Memory B cell (primary cell): ENCODE measurements around the gene NDUFS6.
"Not testable (repeated sequence)": the region's sequence is repeated elsewhere in the genome, so short reads cannot be mapped to it uniquely, and the experiment has no call there.

Experiments
- ATAC-seq: fragments of 150-1000 bp; cut with Tn5 transposase; 2 replicates; pipeline ENCODE4 v1.10.0; 2021; ENCODE audit warnings: low read depth, mild to moderate bottlenecking, moderate library complexity
- DNase-seq, 2 donors: peaks; one replicate each; pipeline ENCODE4 v3.0.0; 2022; ENCODE audit warnings: low spot score in 2 of 2
- H3K27ac Mint-ChIP-seq: one replicate; pipeline ENCODE4 v1.8.0; 2022; ENCODE audit warnings: mild to moderate bottlenecking, moderate library complexity, mixed read lengths
- H3K27me3 Mint-ChIP-seq: one replicate; pipeline ENCODE4 v1.8.0; 2022; ENCODE audit warnings: mixed read lengths
- H3K36me3 Mint-ChIP-seq: one replicate; pipeline ENCODE4 v1.8.0; 2022; ENCODE audit warnings: mild to moderate bottlenecking, mixed read lengths
- H3K4me1 Mint-ChIP-seq: one replicate; pipeline ENCODE4 v1.8.0; 2022; ENCODE audit warnings: mixed read lengths
- H3K4me3 Mint-ChIP-seq: one replicate; pipeline ENCODE4 v1.8.0; 2022; ENCODE audit warnings: mild to moderate bottlenecking, moderate library complexity, mixed read lengths
- H3K9me3 Mint-ChIP-seq: one replicate; pipeline ENCODE4 v1.8.0; 2022; ENCODE audit warnings: mixed read lengths

The NDUFS6 gene

GRCh38 chr5:1784197-1785050, 16.8 kb upstream of the NDUFS6 start:
- H3K27ac Mint-ChIP-seq = no peak overlapping the region
- no peak for DNase-seq
- H3K4me1 Mint-ChIP-seq = peaks cover 22% of the 10 kb centered on the region
- H3K27me3 Mint-ChIP-seq = peaks cover 12% of the 10 kb centered on the region
- no peak for ATAC-seq
- no peaks in the 10 kb centered on the region for H3K9me3 Mint-ChIP-seq
- no peaks in the 10 kb centered on the region for H3K36me3 Mint-ChIP-seq
- peak overlapping the region; percentile 6 for H3K4me3 Mint-ChIP-seq

GRCh38 chr5:1785062-1785461, 16.1 kb upstream of the NDUFS6 start:
- Mint-ChIP-seq H3K27ac (no peak overlapping the region), H3K4me1 (peaks cover 24% of the 10 kb centered on the region), H3K36me3 (no peaks in the 10 kb centered on the region), H3K4me3 (no peak overlapping the region), H3K9me3 (no peaks in the 10 kb centered on the region), H3K27me3 (peaks cover 12% of the 10 kb centered on the region)
- ATAC-seq (no peak), DNase-seq (no peak)

GRCh38 chr5:1785984-1786383, 15.2 kb upstream of the NDUFS6 start:
- Mint-ChIP-seq H3K27ac (no peak overlapping the region), H3K27me3 (peaks cover 12% of the 10 kb centered on the region), H3K36me3 (no peaks in the 10 kb centered on the region), H3K4me3 (no peak overlapping the region), H3K4me1 (peaks cover 24% of the 10 kb centered on the region), H3K9me3 (no peaks in the 10 kb centered on the region)
- ATAC-seq (no peak), DNase-seq (no peak)

GRCh38 chr5:1786621-1787471, 14.4 kb upstream of the NDUFS6 start:
- ATAC-seq (no peak), DNase-seq (no peak)
- H3K9me3 Mint-ChIP-seq = no peaks in the 10 kb centered on the region
- no peak overlapping the region for H3K27ac Mint-ChIP-seq
- H3K36me3 Mint-ChIP-seq = no peaks in the 10 kb centered on the region
- H3K4me1 Mint-ChIP-seq = peaks cover 21% of the 10 kb centered on the region
- peaks cover 10% of the 10 kb centered on the region for H3K27me3 Mint-ChIP-seq
- H3K4me3 Mint-ChIP-seq = no peak overlapping the region

- no peak for DNase-seq
- Mint-ChIP-seq H3K36me3 (no peaks in the 10 kb centered on the region), H3K4me1 (peaks cover 23% of the 10 kb centered on the region), H3K27ac (no peak overlapping the region), H3K4me3 (no peak overlapping the region), H3K27me3 (peaks cover 10% of the 10 kb centered on the region), H3K9me3 (no peaks in the 10 kb centered on the region)
- ATAC-seq = no peak
Measured at GRCh38 chr5:1787472-1788047, 13.6 kb upstream of the NDUFS6 start.

GRCh38 chr5:1788200-1788599, 13.0 kb upstream of the NDUFS6 start:
- Mint-ChIP-seq H3K4me3 (no peak overlapping the region), H3K27me3 (peaks cover 7% of the 10 kb centered on the region), H3K36me3 (no peaks in the 10 kb centered on the region), H3K27ac (no peak overlapping the region), H3K4me1 (peaks cover 23% of the 10 kb centered on the region), H3K9me3 (no peaks in the 10 kb centered on the region)
- DNase-seq (no peak), ATAC-seq (no peak)

- Mint-ChIP-seq H3K36me3 (no peaks in the 10 kb centered on the region), H3K27ac (no peak overlapping the region), H3K4me1 (peaks cover 22% of the 10 kb centered on the region), H3K27me3 (peaks cover 7% of the 10 kb centered on the region), H3K4me3 (no peak overlapping the region), H3K9me3 (no peaks in the 10 kb centered on the region)
- ATAC-seq (no peak), DNase-seq (no peak)
Measured at GRCh38 chr5:1788828-1789227, 12.4 kb upstream of the NDUFS6 start.

- Mint-ChIP-seq H3K4me1 (peaks cover 19% of the 10 kb centered on the region), H3K27ac (peak overlapping the region; percentile 56)
- not testable (repeated sequence) for H3K36me3 Mint-ChIP-seq, H3K27me3 Mint-ChIP-seq, H3K9me3 Mint-ChIP-seq, ATAC-seq, DNase-seq, H3K4me3 Mint-ChIP-seq
Measured at GRCh38 chr5:1789438-1789833, 11.8 kb upstream of the NDUFS6 start.

- Mint-ChIP-seq H3K36me3 (no peaks in the 10 kb centered on the region), H3K4me1 (peaks cover 19% of the 10 kb centered on the region), H3K27me3 (peaks cover 2% of the 10 kb centered on the region), H3K9me3 (no peaks in the 10 kb centered on the region), H3K4me3 (no peak overlapping the region), H3K27ac (peak overlapping the region; percentile 56)
- ATAC-seq (no peak), DNase-seq (no peak)
Measured at GRCh38 chr5:1789834-1790471, 11.3 kb upstream of the NDUFS6 start.

- Mint-ChIP-seq H3K27ac (no peak overlapping the region), H3K4me1 (peaks cover 19% of the 10 kb centered on the region), H3K9me3 (no peaks in the 10 kb centered on the region), H3K4me3 (no peak overlapping the region), H3K36me3 (no peaks in the 10 kb centered on the region), H3K27me3 (peaks cover 2% of the 10 kb centered on the region)
- ATAC-seq = no peak
- no peak for DNase-seq
Measured at GRCh38 chr5:1791176-1791575, 10.0 kb upstream of the NDUFS6 start.

- peak; percentile 22 to 34 for DNase-seq
- H3K9me3 Mint-ChIP-seq = no peaks in the 10 kb centered on the region
- ATAC-seq = peak; percentile 94
- H3K4me1 Mint-ChIP-seq = peaks cover 24% of the 10 kb centered on the region
- no peaks in the 10 kb centered on the region for H3K36me3 Mint-ChIP-seq
- peaks cover under 1% of the 10 kb centered on the region for H3K27me3 Mint-ChIP-seq
- H3K27ac Mint-ChIP-seq = peak overlapping the region; percentile 84
- peak overlapping the region; percentile 78 for H3K4me3 Mint-ChIP-seq
Measured at GRCh38 chr5:1792842-1793266, 8.4 kb upstream of the NDUFS6 start.

GRCh38 chr5:1793301-1793740, 7.9 kb upstream of the NDUFS6 start:
- peak overlapping the region; percentile 84 for H3K27ac Mint-ChIP-seq
- no peaks in the 10 kb centered on the region for H3K27me3 Mint-ChIP-seq
- no peak for DNase-seq
- no peaks in the 10 kb centered on the region for H3K36me3 Mint-ChIP-seq
- H3K9me3 Mint-ChIP-seq = no peaks in the 10 kb centered on the region
- H3K4me1 Mint-ChIP-seq = peaks cover 24% of the 10 kb centered on the region
- H3K4me3 Mint-ChIP-seq = peak overlapping the region; percentile 78
- no peak for ATAC-seq

GRCh38 chr5:1793966-1794900, 7.0 kb upstream of the NDUFS6 start:
- ATAC-seq (no peak), DNase-seq (no peak)
- H3K4me3 Mint-ChIP-seq = no peak overlapping the region
- H3K9me3 Mint-ChIP-seq = no peaks in the 10 kb centered on the region
- H3K36me3 Mint-ChIP-seq = no peaks in the 10 kb centered on the region
- H3K27ac Mint-ChIP-seq = no peak overlapping the region
- no peaks in the 10 kb centered on the region for H3K27me3 Mint-ChIP-seq
- H3K4me1 Mint-ChIP-seq = peaks cover 32% of the 10 kb centered on the region
